HCT116 (cell line): Measurements from ENCODE around the gene WASL. TPM values are rescaled to one million over a fixed set of nuclear protein-coding genes. Genes with fewer than 3 reads are reported as not detected.
"Not testable (repeated sequence)": the region's sequence is repeated elsewhere in the genome, so short reads cannot be mapped to it uniquely, and the experiment has no call there.

ENCODE experiments used
- ATAC-seq: fragments of 200-7000 bp; cut with Tn5 transposase; 2 replicates; pipeline ENCODE4 v1.9.1; 2020; ENCODE audit warnings: mild to moderate bottlenecking, moderate library complexity
- BruUV-seq: library from RNA; stranded (reverse); fragments of 400-500 nt; replicated peaks from 2 replicates; lab custom pipeline; 2021; lab: Mats Ljungman, UMichigan
- CTCF ChIA-PET: fragments of 300-600 bp; sonication (Branson Sonifier 250); formaldehyde crosslinking; loops from one replicate; lab custom pipeline; 2021; ENCODE audit warnings: antibody characterized with exemption; lab: Charles Lee
- POLR2A ChIA-PET: fragments of 300-600, 350-600 bp; sonication (Branson Sonifier 250); formaldehyde crosslinking; loops from one replicate; lab custom pipeline; 2021; ENCODE audit warnings: antibody characterized with exemption; lab: Charles Lee
- RAD21 ChIA-PET, 2 experiments: fragments of 300-600 bp; sonication (Branson Sonifier 250); formaldehyde crosslinking; loops; one replicate each; lab custom pipeline; 2023; ENCODE audit warnings: low total read pairs in 2 of 2; ENCODE audit not compliant: uncharacterized antibody in 2 of 2, unreplicated experiment in 2 of 2, low non-redundant PET in 1 of 2; lab: Charles Lee
- DNase-seq: peaks from one replicate; pipeline ENCODE4 v3.0.0-alpha.2; 2010; ENCODE audit warnings: low read depth, low spot score
- H2AFZ ChIP-seq: fragments of 200-600 bp; shearing (Covaris generic), sonication (generic); 2 replicates; pipeline ENCODE4 v1.6.1; 2017; ENCODE audit warnings: low read depth, mixed run types, mixed read lengths, antibody characterized with exemption, low read length; ENCODE audit not compliant: poor library complexity, severe bottlenecking
- H3K27ac ChIP-seq: 2 replicates; pipeline ENCODE4 v1.5.1; 2012; ENCODE audit warnings: low read depth, low read length
- H3K27me3 ChIP-seq: fragments of 200-600 bp; sonication (generic); 2 replicates; pipeline ENCODE4 v1.6.1; 2016; ENCODE audit warnings: mixed run types, low read length, mixed read lengths; ENCODE audit not compliant: insufficient read depth
- H3K36me3 ChIP-seq, 2 experiments: fragments of 200-500 bp in 1 of 2; fragments of 200-600 bp in 1 of 2; sonication (Bioruptor generic) in 1 of 2; sonication (generic) in 1 of 2; 2 replicates each; pipeline versions ENCODE4 v1.5.1 to v1.6.1; 2014 to 2016; ENCODE audit warnings: low read length in 2 of 2, inconsistent platforms in 1 of 2, mixed read lengths in 1 of 2, mixed run types in 1 of 2; ENCODE audit not compliant: insufficient read depth in 2 of 2, control insufficient read depth in 1 of 2
- H3K4me1 ChIP-seq, 2 experiments: fragments of 200-600 bp in 1 of 2; sonication (generic) in 1 of 2; 2 replicates each; pipeline versions ENCODE4 v1.5.1 to v1.6.1; 2012 to 2017; ENCODE audit warnings: low read length in 2 of 2, inconsistent platforms in 1 of 2, mild to moderate bottlenecking in 1 of 2, mixed read lengths in 1 of 2, mixed run types in 1 of 2, moderate library complexity in 1 of 2; ENCODE audit not compliant: insufficient read depth in 2 of 2, control insufficient read depth in 1 of 2
- H3K4me2 ChIP-seq: fragments of 200-600 bp; sonication (generic); 2 replicates; pipeline ENCODE4 v1.6.1; 2017; ENCODE audit warnings: mixed run types, low read length, mixed read lengths
- H3K4me3 ChIP-seq, 2 experiments: fragments of 200-600 bp in 1 of 2; sonication (generic) in 1 of 2; replicated peaks in 1 of 2; 2 replicates each; pipeline ENCODE4 v1.5.1; 2011 to 2016; ENCODE audit warnings: low read length in 2 of 2, control low read depth in 1 of 2, low read depth in 1 of 2, mild to moderate bottlenecking in 1 of 2, mixed read lengths in 1 of 2, mixed run types in 1 of 2
- H3K79me2 ChIP-seq: fragments of 200-600 bp; sonication (generic); 2 replicates; pipeline ENCODE4 v1.6.1; 2017; ENCODE audit warnings: mild to moderate bottlenecking, mixed run types, low read length, moderate library complexity, mixed read lengths; ENCODE audit not compliant: insufficient read depth
- H3K9ac ChIP-seq: fragments of 200-600 bp; sonication (generic); 2 replicates; pipeline ENCODE4 v1.6.1; 2016; ENCODE audit warnings: low read length, mixed read lengths
- H3K9me2 ChIP-seq: fragments of 200-600 bp; sonication (generic), shearing (Covaris generic); 2 replicates; pipeline ENCODE4 v1.6.1; 2017; ENCODE audit warnings: mixed run types, mild to moderate bottlenecking, moderate library complexity; ENCODE audit not compliant: insufficient read depth
- H3K9me3 ChIP-seq, 2 experiments: fragments of 200-500 bp in 1 of 2; fragments of 200-600 bp in 1 of 2; sonication (Bioruptor generic) in 1 of 2; sonication (generic) in 1 of 2; 2 replicates each; pipeline ENCODE4 v1.6.1; 2014 to 2017; ENCODE audit warnings: low read length in 2 of 2, mixed read lengths in 2 of 2, inconsistent platforms in 1 of 2, low read depth in 1 of 2, mild to moderate bottlenecking in 1 of 2, mixed run types in 1 of 2, moderate library complexity in 1 of 2; ENCODE audit not compliant: control insufficient read depth in 1 of 2, insufficient read depth in 1 of 2
- H4K20me1 ChIP-seq: fragments of 200-600 bp; sonication (generic), shearing (Covaris generic); 2 replicates; pipeline ENCODE4 v1.6.1; 2017; ENCODE audit warnings: mixed run types, mild to moderate bottlenecking, moderate library complexity; ENCODE audit not compliant: insufficient read depth
- CEBPB ChIP-seq: IDR thresholded peaks from 2 replicates; pipeline ENCODE4 v1.6.1; 2012; ENCODE audit warnings: low read depth
- EGR1 ChIP-seq: IDR thresholded peaks from 2 replicates; pipeline ENCODE4 v1.6.1; 2012; ENCODE audit warnings: low read depth
- ELF1 ChIP-seq: IDR thresholded peaks from 2 replicates; pipeline ENCODE4 v1.6.1; 2012; ENCODE audit warnings: low read depth, borderline replicate concordance
- POLR2A ChIP-seq: IDR thresholded peaks from 2 replicates; pipeline ENCODE4 v1.7.0; 2011; ENCODE audit warnings: borderline replicate concordance; ENCODE audit not compliant: insufficient read depth, insufficient read length; ENCODE audit errors: extremely low read depth
- POLR2AphosphoS5 ChIP-seq: IDR thresholded peaks from 2 replicates; pipeline ENCODE4 v1.6.1; 2011; ENCODE audit warnings: mild to moderate bottlenecking, low read depth, low read length, moderate library complexity
- RAD21 ChIP-seq: IDR thresholded peaks from 2 replicates; pipeline ENCODE4 v1.6.1; 2012; ENCODE audit warnings: low read depth, mild to moderate bottlenecking
- SIN3A ChIP-seq: IDR thresholded peaks from 2 replicates; pipeline ENCODE4 v1.6.1; 2012; ENCODE audit warnings: low read depth
- SP1 ChIP-seq: IDR thresholded peaks from 2 replicates; pipeline ENCODE4 v1.6.1; 2012; ENCODE audit warnings: low read depth
- YY1 ChIP-seq: IDR thresholded peaks from 2 replicates; pipeline ENCODE4 v1.6.1; 2011; ENCODE audit warnings: low read length, low read depth, moderate library complexity, mild to moderate bottlenecking; ENCODE audit not compliant: insufficient replicate concordance; ENCODE audit errors: extremely low read depth
- ZFX ChIP-seq: fragments of 450-650 bp; IDR thresholded peaks from 2 replicates; pipeline ENCODE4 v1.6.1; 2017
- intact Hi-C: fragments of 100-400 bp; cut with micrococcal nuclease; formaldehyde crosslinking; loops from 2 replicates; pipeline ENCODE4 v1.10.0; 2022
- total RNA-seq: library from RNA; stranded (reverse); gene quantifications from one replicate; pipeline ENCODE4 v1.2.1, GENCODE V29; 2021; ENCODE audit not compliant: unreplicated experiment
- TF ChIP-seq, protein P1 (sequence below): IDR thresholded peaks from 2 replicates; pipeline ENCODE4 v1.6.1; 2012
- TF ChIP-seq, protein P2 (sequence below): IDR thresholded peaks from 2 replicates; pipeline ENCODE4 v1.6.1; 2012; ENCODE audit warnings: low read depth
- TF ChIP-seq, protein P3 (sequence below): IDR thresholded peaks from 2 replicates; pipeline ENCODE4 v1.6.1; 2011; ENCODE audit warnings: mild to moderate bottlenecking, low read length, moderate library complexity; ENCODE audit not compliant: insufficient replicate concordance; ENCODE audit errors: extremely low read depth

The WASL gene
- total RNA-seq, 1 experiment from 2014 or later: 26.2 TPM

DNA sequence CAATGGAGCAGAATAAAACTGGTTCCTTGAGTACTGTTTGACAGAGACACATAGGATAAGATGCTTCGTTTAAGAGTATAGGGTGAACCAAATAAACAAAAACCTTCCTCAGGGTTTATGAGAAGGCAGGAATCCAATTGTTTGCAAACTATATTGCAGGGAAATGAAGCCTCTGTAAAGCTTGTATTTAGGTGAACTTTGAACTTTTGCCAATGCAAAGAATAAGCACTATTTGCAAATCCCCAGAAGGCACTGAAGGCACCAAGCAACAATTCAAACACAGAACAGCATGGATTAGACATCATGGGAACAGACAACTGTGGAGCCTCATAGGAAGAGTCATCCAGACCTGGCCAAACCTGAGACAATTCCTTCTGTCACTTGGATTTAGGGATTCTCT lies 47.1 kb upstream of the WASL start (continued):
- TF ChIP-seq, protein P1, sequence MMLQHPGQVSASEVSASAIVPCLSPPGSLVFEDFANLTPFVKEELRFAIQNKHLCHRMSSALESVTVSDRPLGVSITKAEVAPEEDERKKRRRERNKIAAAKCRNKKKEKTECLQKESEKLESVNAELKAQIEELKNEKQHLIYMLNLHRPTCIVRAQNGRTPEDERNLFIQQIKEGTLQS: no peak
- no peak for TF ChIP-seq SIN3A
- TF ChIP-seq EGR1: no peak
- no peak for TF ChIP-seq POLR2AphosphoS5

DNA sequence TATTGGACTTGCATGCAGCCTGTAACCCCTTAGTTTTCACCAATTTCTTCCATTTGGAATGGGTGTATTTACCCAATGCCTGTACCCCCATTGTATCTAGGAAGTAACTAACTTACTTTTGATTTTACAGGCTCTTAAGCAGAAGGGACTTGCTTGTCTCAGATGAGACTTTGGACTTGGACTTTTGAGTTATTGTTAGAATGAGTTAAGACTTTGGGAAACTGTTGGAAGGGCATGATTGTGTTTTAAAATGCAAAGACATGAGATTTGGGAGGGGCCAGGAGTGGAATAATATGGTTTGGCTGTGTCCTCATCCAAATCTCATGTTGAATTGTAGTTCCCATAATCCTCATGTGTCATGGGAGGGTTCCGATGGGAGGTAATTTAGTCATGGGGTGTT lies 46.3 kb upstream of the WASL start:
- ATAC-seq, RAD21 ChIA-PET, H3K9me3 ChIP-seq, BruUV-seq, H3K9me2 ChIP-seq, H3K27me3 ChIP-seq, H3K4me3 ChIP-seq, H3K27ac ChIP-seq, H2AFZ ChIP-seq, H3K9ac ChIP-seq, CTCF ChIA-PET, H3K36me3 ChIP-seq, DNase-seq, H4K20me1 ChIP-seq, H3K4me2 ChIP-seq, H3K79me2 ChIP-seq: not testable (repeated sequence)
- H3K4me1 ChIP-seq: peaks cover 3 to 13% of the 10 kb centered on the region in 2 experiments; a peak in 3 of 4 replicates
- intact Hi-C loops: loop anchor here (5.0 to 10.0 kb wide), 3 partner anchors 213 to 1062 kb away; no protein-coding TSS in a partner anchor
- POLR2A ChIA-PET: interaction anchor here (1.2 kb wide), 1 partner anchor 46 kb away, joined by 3 read pairs; the partner anchor contains the start of gene WASL

DNA sequence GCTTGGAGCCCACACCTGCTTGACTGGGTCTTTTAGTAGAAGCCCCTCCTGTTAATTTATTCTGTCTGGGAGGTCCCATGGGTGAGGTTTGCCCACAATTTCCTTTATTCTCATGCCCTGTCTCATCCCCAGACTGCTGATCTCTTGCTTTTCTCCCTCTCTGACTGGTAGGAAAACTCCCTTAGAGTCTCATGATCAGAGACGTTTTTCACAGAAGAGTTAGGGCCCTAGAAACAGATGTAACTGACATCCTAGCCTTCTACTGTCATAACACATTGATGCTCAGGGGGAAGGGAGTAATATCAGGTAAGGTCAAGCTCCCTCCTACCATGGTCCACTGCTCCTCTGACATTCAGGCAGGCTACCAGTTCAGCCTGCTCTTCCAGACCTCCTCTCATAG lies 43.7 kb upstream of the WASL start:
- intact Hi-C loops: loop anchor here (10.0 kb wide), 1 partner anchor 992 kb away; no protein-coding TSS in a partner anchor
- Histone ChIP-seq H3K27ac (no peak overlapping the region), H3K9me3 (no peaks in the 10 kb centered on the region), H2AFZ (no peak overlapping the region), H3K4me3 (no peak overlapping the region), H3K36me3 (no peaks in the 10 kb centered on the region), H3K4me1 (peaks cover 0 to 1% of the 10 kb centered on the region in 2 experiments; a peak in 2 of 4 replicates), H4K20me1 (no peaks in the 10 kb centered on the region), H3K27me3 (no peaks in the 10 kb centered on the region), H3K9ac (no peak overlapping the region), H3K9me2 (no peaks in the 10 kb centered on the region), H3K4me2 (no peak overlapping the region), H3K79me2 (no peaks in the 10 kb centered on the region)
- POLR2A ChIA-PET: no interaction called here
- DNase-seq: no peak
- no peak for ATAC-seq
- RAD21 ChIA-PET: no interaction called here
- no TSS peak for BruUV-seq
- CTCF ChIA-PET: no interaction called here
- TF ChIP-seq ELF1 (no peak), POLR2A (no peak), SIN3A (no peak), YY1 (no peak), SP1 (no peak), CEBPB (no peak), RAD21 (no peak), ZFX (no peak)
- TF ChIP-seq, protein P2, sequence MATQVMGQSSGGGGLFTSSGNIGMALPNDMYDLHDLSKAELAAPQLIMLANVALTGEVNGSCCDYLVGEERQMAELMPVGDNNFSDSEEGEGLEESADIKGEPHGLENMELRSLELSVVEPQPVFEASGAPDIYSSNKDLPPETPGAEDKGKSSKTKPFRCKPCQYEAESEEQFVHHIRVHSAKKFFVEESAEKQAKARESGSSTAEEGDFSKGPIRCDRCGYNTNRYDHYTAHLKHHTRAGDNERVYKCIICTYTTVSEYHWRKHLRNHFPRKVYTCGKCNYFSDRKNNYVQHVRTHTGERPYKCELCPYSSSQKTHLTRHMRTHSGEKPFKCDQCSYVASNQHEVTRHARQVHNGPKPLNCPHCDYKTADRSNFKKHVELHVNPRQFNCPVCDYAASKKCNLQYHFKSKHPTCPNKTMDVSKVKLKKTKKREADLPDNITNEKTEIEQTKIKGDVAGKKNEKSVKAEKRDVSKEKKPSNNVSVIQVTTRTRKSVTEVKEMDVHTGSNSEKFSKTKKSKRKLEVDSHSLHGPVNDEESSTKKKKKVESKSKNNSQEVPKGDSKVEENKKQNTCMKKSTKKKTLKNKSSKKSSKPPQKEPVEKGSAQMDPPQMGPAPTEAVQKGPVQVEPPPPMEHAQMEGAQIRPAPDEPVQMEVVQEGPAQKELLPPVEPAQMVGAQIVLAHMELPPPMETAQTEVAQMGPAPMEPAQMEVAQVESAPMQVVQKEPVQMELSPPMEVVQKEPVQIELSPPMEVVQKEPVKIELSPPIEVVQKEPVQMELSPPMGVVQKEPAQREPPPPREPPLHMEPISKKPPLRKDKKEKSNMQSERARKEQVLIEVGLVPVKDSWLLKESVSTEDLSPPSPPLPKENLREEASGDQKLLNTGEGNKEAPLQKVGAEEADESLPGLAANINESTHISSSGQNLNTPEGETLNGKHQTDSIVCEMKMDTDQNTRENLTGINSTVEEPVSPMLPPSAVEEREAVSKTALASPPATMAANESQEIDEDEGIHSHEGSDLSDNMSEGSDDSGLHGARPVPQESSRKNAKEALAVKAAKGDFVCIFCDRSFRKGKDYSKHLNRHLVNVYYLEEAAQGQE: no peak
- TF ChIP-seq, protein P1: no peak
- TF ChIP-seq, protein P3, sequence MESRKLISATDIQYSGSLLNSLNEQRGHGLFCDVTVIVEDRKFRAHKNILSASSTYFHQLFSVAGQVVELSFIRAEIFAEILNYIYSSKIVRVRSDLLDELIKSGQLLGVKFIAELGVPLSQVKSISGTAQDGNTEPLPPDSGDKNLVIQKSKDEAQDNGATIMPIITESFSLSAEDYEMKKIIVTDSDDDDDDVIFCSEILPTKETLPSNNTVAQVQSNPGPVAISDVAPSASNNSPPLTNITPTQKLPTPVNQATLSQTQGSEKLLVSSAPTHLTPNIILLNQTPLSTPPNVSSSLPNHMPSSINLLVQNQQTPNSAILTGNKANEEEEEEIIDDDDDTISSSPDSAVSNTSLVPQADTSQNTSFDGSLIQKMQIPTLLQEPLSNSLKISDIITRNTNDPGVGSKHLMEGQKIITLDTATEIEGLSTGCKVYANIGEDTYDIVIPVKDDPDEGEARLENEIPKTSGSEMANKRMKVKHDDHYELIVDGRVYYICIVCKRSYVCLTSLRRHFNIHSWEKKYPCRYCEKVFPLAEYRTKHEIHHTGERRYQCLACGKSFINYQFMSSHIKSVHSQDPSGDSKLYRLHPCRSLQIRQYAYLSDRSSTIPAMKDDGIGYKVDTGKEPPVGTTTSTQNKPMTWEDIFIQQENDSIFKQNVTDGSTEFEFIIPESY: no peak
